Activated naive CD8-positive, alpha-beta T cell treated with anti-CD3 and anti-CD28 coated beads, Interleukin-2, amount 10 ng/mL, durations not matched to agents 7 days and 5 days (primary cell): ENCODE data around the gene AKAP10. TPM values are rescaled to one million over a fixed set of nuclear protein-coding genes. Genes with fewer than 3 reads are reported as not detected.

Experiments used
- ATAC-seq: fragments of 150-1000 bp; cut with Tn5 transposase; one replicate; pipeline ENCODE4 v1.10.0; 2021; ENCODE audit warnings: low read depth, moderate library complexity
- POLR2A ChIA-PET: fragments of 350-600 bp; sonication (Branson Sonifier 250); formaldehyde crosslinking; loops from one replicate; lab custom pipeline; 2021; ENCODE audit warnings: antibody characterized with exemption; lab: Charles Lee
- DNase-seq: peaks from one replicate; pipeline ENCODE4 v3.0.0; 2021
- H3K27ac Mint-ChIP-seq: one replicate; pipeline ENCODE4 v1.8.0; 2022; ENCODE audit warnings: mild to moderate bottlenecking, mixed read lengths
- H3K27me3 Mint-ChIP-seq: one replicate; pipeline ENCODE4 v1.8.0; 2022; ENCODE audit warnings: mild to moderate bottlenecking, moderate library complexity, mixed read lengths
- H3K36me3 Mint-ChIP-seq: one replicate; pipeline ENCODE4 v1.8.0; 2021; ENCODE audit warnings: mild to moderate bottlenecking, mixed read lengths
- H3K4me1 Mint-ChIP-seq: one replicate; pipeline ENCODE4 v1.8.0; 2021; ENCODE audit warnings: mixed read lengths
- H3K4me3 Mint-ChIP-seq: one replicate; pipeline ENCODE4 v1.8.0; 2022; ENCODE audit warnings: mild to moderate bottlenecking, moderate library complexity, mixed read lengths
- H3K9me3 Mint-ChIP-seq: one replicate; pipeline ENCODE4 v1.8.0; 2021; ENCODE audit warnings: mixed read lengths
- total RNA-seq, 2 experiments: library from RNA; stranded (reverse); gene quantifications; one replicate each; pipeline ENCODE4 v1.2.3, GENCODE V29; 2021

The AKAP10 gene
- total RNA-seq, 2 experiments from 2014 or later, result 48.7 to 55.9 TPM

- POLR2A ChIA-PET, result no interaction called here
- H3K36me3 Mint-ChIP-seq, result peaks cover 2% of the 10 kb centered on the region
- H3K4me3 Mint-ChIP-seq, result no peak overlapping the region
These were observed 120.0 kb downstream of the AKAP10 start for GRCh38 chr17:19857640-19858039.

More at GRCh38 chr17:19857640-19858039, 120.0 kb downstream of the AKAP10 start:
- no peaks in the 10 kb centered on the region for H3K9me3 Mint-ChIP-seq
- no peaks in the 10 kb centered on the region for H3K4me1 Mint-ChIP-seq
- no peaks in the 10 kb centered on the region for H3K27me3 Mint-ChIP-seq
- DNase-seq (no peak), ATAC-seq (no peak)
- no peak overlapping the region for H3K27ac Mint-ChIP-seq

Other genes starting within 250 kb of the AKAP10 start
- not detected for gene ALDH3A1, start 229.5 kb downstream of the AKAP10 start, total RNA-seq
- gene ULK2, start 109.9 kb downstream of the AKAP10 start, total RNA-seq, result 1 to 10 TPM; 8.8 to 9.7 TPM
- gene SPECC1, start 31.5 kb upstream of the AKAP10 start, total RNA-seq, result 1 to 10 TPM; 8.3 to 10.0 TPM